K562 (cell line): ENCODE data around the gene ANKRD2. TPM values are rescaled to one million over a fixed set of nuclear protein-coding genes. Genes with fewer than 3 reads are reported as not detected.

ENCODE experiments used
- ATAC-seq: fragments of 200-7000 bp; cut with Tn5 transposase; 3 replicates; pipeline ENCODE4 v1.9.1; 2020; ENCODE audit warnings: moderate library complexity
- BruUV-seq: library from RNA; stranded (reverse); fragments of 400-500 nt; replicated peaks from 2 replicates; lab custom pipeline; 2021; lab: Mats Ljungman, UMichigan
- CTCF ChIA-PET: fragments of 300-600 bp; formaldehyde crosslinking; extraction: SDS; loops from one replicate; lab custom pipeline; 2021; ENCODE audit warnings: low intra/inter-chr PET ratio; lab: Yijun Ruan, JAX
- POLR2A ChIA-PET: fragments of 300-600, 350-650 bp; sonication (Branson Sonifier 250); formaldehyde crosslinking; extraction: SDS; loops from one replicate; lab custom pipeline; 2021; ENCODE audit warnings: antibody characterized with exemption, inconsistent platforms; lab: Yijun Ruan, JAX
- DNase-seq, 4 experiments: peaks; one replicate each; pipeline versions ENCODE4 v3.0.0 to v3.0.0-alpha.2; 2011 to 2018; ENCODE audit warnings: low spot score in 3 of 4, mixed read lengths in 3 of 4; ENCODE audit errors: extremely low read depth in 1 of 4
- FAIRE-seq: peaks from 2 replicates; lab custom pipeline; 2011; peaks lifted over from hg19 to GRCh38; lab: Jason Lieb, UNC
- H2AFZ ChIP-seq: 2 replicates; pipeline ENCODE4 v1.6.0; 2011; ENCODE audit warnings: low read depth, low read length, control low read depth, inconsistent platforms
- H3K27ac ChIP-seq: fragments of 200-600 bp; 3 replicates; pipeline ENCODE4 v1.8.0; 2011; ENCODE audit warnings: low read depth, mild to moderate bottlenecking, control low read depth, inconsistent platforms, low read length, moderate library complexity, mixed read lengths; ENCODE audit errors: extremely low read depth
- H3K27me3 ChIP-seq, 2 experiments: fragments of 300-600 bp in 1 of 2; 2 replicates in 1 of 2; 3 replicates in 1 of 2; pipeline versions ENCODE4 v1.6.0 to v1.8.0; 2011; ENCODE audit warnings: inconsistent platforms in 2 of 2, low read length in 2 of 2, mild to moderate bottlenecking in 1 of 2, mixed read lengths in 1 of 2, moderate library complexity in 1 of 2; ENCODE audit not compliant: control insufficient read depth in 2 of 2, insufficient read depth in 2 of 2
- H3K36me3 ChIP-seq: fragments of 300-600 bp; 3 replicates; pipeline ENCODE4 v1.8.0; 2011; ENCODE audit warnings: mild to moderate bottlenecking, low read length, inconsistent platforms; ENCODE audit not compliant: control insufficient read depth, insufficient read depth
- H3K4me1 ChIP-seq, 2 experiments: fragments of 200-600 bp in 1 of 2; replicated peaks in 1 of 2; 2 replicates in 1 of 2; 3 replicates in 1 of 2; pipeline versions ENCODE4 v1.5.1 to v1.8.0; 2011; ENCODE audit warnings: inconsistent platforms in 2 of 2, low read length in 2 of 2, mild to moderate bottlenecking in 1 of 2, mixed read lengths in 1 of 2, moderate library complexity in 1 of 2; ENCODE audit not compliant: control insufficient read depth in 2 of 2, insufficient read depth in 2 of 2
- H3K4me2 ChIP-seq: 2 replicates; pipeline ENCODE4 v1.6.1; 2011; ENCODE audit warnings: low read length, control low read depth, inconsistent platforms, mixed read lengths; ENCODE audit not compliant: insufficient read depth
- H3K4me3 ChIP-seq: fragments of 200-600 bp; sonication (generic), shearing (Covaris generic); 2 replicates; pipeline ENCODE4 v1.5.1; 2016; ENCODE audit warnings: control low read depth, inconsistent platforms
- H3K79me2 ChIP-seq: fragments of 200-600 bp; 3 replicates; pipeline ENCODE4 v1.8.0; 2011; ENCODE audit warnings: low read length, inconsistent platforms; ENCODE audit not compliant: control insufficient read depth, insufficient read depth
- H3K9ac ChIP-seq, 2 experiments: 2 replicates each; pipeline versions ENCODE4 v1.6.0 to v1.6.1; 2011; ENCODE audit warnings: low read depth in 2 of 2, low read length in 2 of 2, control low read depth in 1 of 2, inconsistent platforms in 1 of 2, mild to moderate bottlenecking in 1 of 2, mixed read lengths in 1 of 2; ENCODE audit not compliant: insufficient read depth in 1 of 2
- H3K9me1 ChIP-seq: one replicate; pipeline ENCODE4 v1.6.0; 2011; ENCODE audit warnings: inconsistent platforms, mild to moderate bottlenecking, low read length, moderate library complexity; ENCODE audit not compliant: control insufficient read depth, insufficient read depth
- H3K9me3 ChIP-seq: replicated peaks from 2 replicates; pipeline ENCODE4 v1.5.1; 2011; ENCODE audit warnings: low read depth, low read length, inconsistent platforms; ENCODE audit not compliant: control insufficient read depth, insufficient read depth
- H4K20me1 ChIP-seq: replicated peaks from 2 replicates; pipeline ENCODE4 v1.6.1; 2011; ENCODE audit warnings: low read length, inconsistent platforms, mixed read lengths; ENCODE audit not compliant: control insufficient read depth, insufficient read depth
- BCOR ChIP-seq: fragments of 450-650 bp; IDR thresholded peaks from 2 replicates; pipeline ENCODE4 v1.6.1; 2016
- ELF2 ChIP-seq: fragments of 250-450 bp; sonication (Bioruptor Pico); IDR thresholded peaks from 2 replicates; pipeline ENCODE4 v1.5.0; 2021; ENCODE audit warnings: mild to moderate bottlenecking
- HOXB6 ChIP-seq: fragments of 250-450 bp; sonication (Bioruptor Pico); IDR thresholded peaks from 2 replicates; pipeline ENCODE4 v1.5.1; 2022; ENCODE audit warnings: mild to moderate bottlenecking, borderline replicate concordance
- MBD2 ChIP-seq: sonication (generic); IDR thresholded peaks from 2 replicates; pipeline ENCODE4 v1.6.1; 2016; ENCODE audit warnings: low read depth, borderline replicate concordance
- NEUROD1 ChIP-seq: fragments of 150-350 bp; IDR thresholded peaks from 2 replicates; pipeline ENCODE4 v1.6.1; 2014; ENCODE audit warnings: borderline replicate concordance, low read length, low read depth; ENCODE audit not compliant: partially characterized antibody
- NFIC ChIP-seq: fragments of 450-650 bp; IDR thresholded peaks from 2 replicates; pipeline ENCODE4 v1.6.1; 2017; ENCODE audit warnings: mild to moderate bottlenecking, inconsistent platforms
- OTX1 ChIP-seq: fragments of 450-650 bp; formaldehyde crosslinking; IDR thresholded peaks from 2 replicates; pipeline ENCODE4 v1.4.0; 2022; ENCODE audit warnings: mild to moderate bottlenecking
- PHF20 ChIP-seq: fragments of 450-650 bp; IDR thresholded peaks from 2 replicates; pipeline ENCODE4 v1.6.1; 2018; ENCODE audit not compliant: partially characterized antibody
- PRMT5 ChIP-seq: sonication (generic); formaldehyde crosslinking; IDR thresholded peaks from 2 replicates; pipeline ENCODE4 v1.5.0; 2020; ENCODE audit warnings: missing genetic modification reagents
- SAP30 ChIP-seq: fragments of 200-600 bp; sonication (generic); IDR thresholded peaks from 2 replicates; pipeline ENCODE4 v1.6.1; 2012; ENCODE audit warnings: borderline replicate concordance, low read depth, mild to moderate bottlenecking, moderate library complexity, low read length, control low read depth, inconsistent platforms; ENCODE audit not compliant: insufficient read depth, poor library complexity, severe bottlenecking
- SMARCE1 ChIP-seq: fragments of 450-650 bp; IDR thresholded peaks from 2 replicates; pipeline ENCODE4 v1.7.1; 2016; ENCODE audit warnings: mild to moderate bottlenecking
- THRA ChIP-seq: fragments of 450-650 bp; IDR thresholded peaks from 2 replicates; pipeline ENCODE4 v1.6.1; 2017; ENCODE audit warnings: mild to moderate bottlenecking, moderate library complexity
- ZNF354B ChIP-seq: fragments of 250-450 bp; sonication (Bioruptor Pico); IDR thresholded peaks from 2 replicates; pipeline ENCODE4 v1.4.0; 2020
- ZNF707 ChIP-seq: fragments of 250-450 bp; sonication (Bioruptor Pico); conservative IDR thresholded peaks from 2 replicates; pipeline ENCODE4 v1.8.0; 2022; ENCODE audit warnings: inconsistent platforms, mild to moderate bottlenecking, moderate library complexity
- ZNF717 ChIP-seq: fragments of 250-450 bp; sonication (Bioruptor Pico); IDR thresholded peaks from 2 replicates; pipeline ENCODE4 v1.5.0; 2021
- WGBS: fragments of 100-300 bp; shearing (Covaris generic); methylation state at CpG from one replicate; pipeline ENCODE4 v1.1.6; 2016; ENCODE audit warnings: low coverage, mixed read lengths; ENCODE audit not compliant: insufficient coverage; ENCODE audit errors: missing lambda C conversion rate; 5-methylcytosine and 5-hydroxymethylcytosine counted together
- in situ Hi-C: fragments of 300-500 bp; cut with MboI; formaldehyde crosslinking; loops from 4 replicates; pipeline ENCODE4 v1.15.0; 2018; ENCODE audit warnings: inconsistent platforms, mixed read lengths
- intact Hi-C: fragments of 100-400 bp; cut with micrococcal nuclease; formaldehyde crosslinking; loops from 2 replicates; pipeline ENCODE4 v1.14.2; 2022
- polyA plus RNA-seq, 8 experiments: library from polyadenylated mRNA; depleted of rRNA in 4 of 8; stranded (reverse) in 5 of 8; unstranded in 3 of 8; fragments of >200 nt; fragmentation: Nextera tagmentation in 2 of 8; fragmentation: Illumina TruSeq in 1 of 8; extraction: Ambion mirVana in 2 of 8; extraction: Trizol in 1 of 8; gene quantifications; 2 replicates each; pipeline versions ENCODE4 v1.2.1 to v1.2.3, GENCODE V29; 2011 to 2014; ENCODE audit warnings: inconsistent platforms in 1 of 8, missing spikeins in 1 of 8
- total RNA-seq, 7 experiments: library from RNA; depleted of rRNA in 6 of 7; stranded (reverse); fragments of >200 nt in 6 of 7; fragmentation: Illumina TruSeq in 2 of 7; extraction: Trizol in 2 of 7; gene quantifications; 2 replicates each; pipeline versions ENCODE4 v1.2.1 to v1.2.3, GENCODE V29; 2011 to 2021; ENCODE audit warnings: low replicate concordance in 1 of 7
- TF ChIP-seq, protein P1 (sequence below): fragments of 200-400 bp; formaldehyde crosslinking; IDR thresholded peaks from 2 replicates; pipeline ENCODE4 v1.6.1; 2017; ENCODE audit warnings: mild to moderate bottlenecking, low read depth, low read length, moderate library complexity
- TF ChIP-seq, protein P2 (sequence below), 2 experiments: fragments of 450-650 bp in 1 of 2; sonication (generic) in 1 of 2; formaldehyde crosslinking; conservative IDR thresholded peaks; 2 replicates each; pipeline versions ENCODE4 v1.4.0 to v1.8.1; 2020 to 2022; ENCODE audit warnings: mild to moderate bottlenecking in 1 of 2, missing genetic modification reagents in 1 of 2

The ANKRD2 gene
- total and polyA plus RNA-seq, 9 of the 15 experiments (the other 6 are each of a cell fraction or from before 2014, with no cell fraction given): not detected

GRCh38 chr10:97543025-97543546 is 29.5 kb upstream of the ANKRD2 start (continued):
- TF ChIP-seq SAP30: no peak
- peak; percentile 86 for TF ChIP-seq SMARCE1
- no peak for TF ChIP-seq ZNF717 (CRISPR knock-in tag)
- TF ChIP-seq OTX1 (CRISPR knock-in tag): no peak
- TF ChIP-seq ZNF354B (CRISPR knock-in tag): no peak
- TF ChIP-seq ZNF707 (CRISPR knock-in tag): no peak
- no peak for TF ChIP-seq NFIC

GRCh38 chr10:97546456-97547270 is 25.9 kb upstream of the ANKRD2 start:
- H2AFZ ChIP-seq: no peak overlapping the region
- no peak overlapping the region for H3K4me3 ChIP-seq
- no peak for FAIRE-seq
- H3K9me3 ChIP-seq: no peaks in the 10 kb centered on the region
- ATAC-seq: no peak
- H3K27ac ChIP-seq: no peak overlapping the region
- no peak overlapping the region for H3K4me2 ChIP-seq
- BruUV-seq: no TSS peak
- H3K9me1 ChIP-seq: no peaks in the 10 kb centered on the region
- 26% methylated on average over 14 of the region's 18 CpGs for WGBS
- peaks cover 15 to 18% of the 10 kb centered on the region in 2 experiments; a peak in 4 of 5 replicates for H3K4me1 ChIP-seq
- H4K20me1 ChIP-seq: no peaks in the 10 kb centered on the region
- CTCF ChIA-PET: no interaction called here
- H3K36me3 ChIP-seq: no peaks in the 10 kb centered on the region
- peak overlapping the region in 1 of 2 experiments; percentile 52; a peak in 1 of 4 replicates for H3K9ac ChIP-seq
- intact Hi-C loops: no loop called here
- H3K79me2 ChIP-seq: no peaks in the 10 kb centered on the region
- POLR2A ChIA-PET: interaction anchor here (1.0 kb wide), 1 partner anchor 12 kb away, joined by 3 read pairs; no protein-coding TSS in a partner anchor
- no peak for DNase-seq
- H3K27me3 ChIP-seq: no peaks in the 10 kb centered on the region
- in situ Hi-C loops: no loop called here
- TF ChIP-seq HOXB6: no peak
- no peak for TF ChIP-seq MBD2
- no peak for TF ChIP-seq PRMT5 (CRISPR knock-in tag)
- no peak for TF ChIP-seq PHF20
- TF ChIP-seq, protein P1, sequence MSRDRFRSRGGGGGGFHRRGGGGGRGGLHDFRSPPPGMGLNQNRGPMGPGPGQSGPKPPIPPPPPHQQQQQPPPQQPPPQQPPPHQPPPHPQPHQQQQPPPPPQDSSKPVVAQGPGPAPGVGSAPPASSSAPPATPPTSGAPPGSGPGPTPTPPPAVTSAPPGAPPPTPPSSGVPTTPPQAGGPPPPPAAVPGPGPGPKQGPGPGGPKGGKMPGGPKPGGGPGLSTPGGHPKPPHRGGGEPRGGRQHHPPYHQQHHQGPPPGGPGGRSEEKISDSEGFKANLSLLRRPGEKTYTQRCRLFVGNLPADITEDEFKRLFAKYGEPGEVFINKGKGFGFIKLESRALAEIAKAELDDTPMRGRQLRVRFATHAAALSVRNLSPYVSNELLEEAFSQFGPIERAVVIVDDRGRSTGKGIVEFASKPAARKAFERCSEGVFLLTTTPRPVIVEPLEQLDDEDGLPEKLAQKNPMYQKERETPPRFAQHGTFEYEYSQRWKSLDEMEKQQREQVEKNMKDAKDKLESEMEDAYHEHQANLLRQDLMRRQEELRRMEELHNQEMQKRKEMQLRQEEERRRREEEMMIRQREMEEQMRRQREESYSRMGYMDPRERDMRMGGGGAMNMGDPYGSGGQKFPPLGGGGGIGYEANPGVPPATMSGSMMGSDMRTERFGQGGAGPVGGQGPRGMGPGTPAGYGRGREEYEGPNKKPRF: no peak
- TF ChIP-seq, protein P2, sequence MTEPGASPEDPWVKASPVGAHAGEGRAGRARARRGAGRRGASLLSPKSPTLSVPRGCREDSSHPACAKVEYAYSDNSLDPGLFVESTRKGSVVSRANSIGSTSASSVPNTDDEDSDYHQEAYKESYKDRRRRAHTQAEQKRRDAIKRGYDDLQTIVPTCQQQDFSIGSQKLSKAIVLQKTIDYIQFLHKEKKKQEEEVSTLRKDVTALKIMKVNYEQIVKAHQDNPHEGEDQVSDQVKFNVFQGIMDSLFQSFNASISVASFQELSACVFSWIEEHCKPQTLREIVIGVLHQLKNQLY (CRISPR knock-in tag; conservative IDR thresholded peaks at IDR 0.05): no peak
- no peak for TF ChIP-seq THRA
- TF ChIP-seq BCOR: no peak
- no peak for TF ChIP-seq ELF2
- TF ChIP-seq NEUROD1: no peak
